K562 (cell line): ENCODE measurements around the gene GBP6. TPM values are rescaled to one million over a fixed set of nuclear protein-coding genes. Genes with fewer than 3 reads are reported as not detected.

Experiments
- ATAC-seq: fragments of 200-7000 bp; cut with Tn5 transposase; 3 replicates; pipeline ENCODE4 v1.9.1; 2020; ENCODE audit warnings: moderate library complexity
- BruUV-seq: library from RNA; stranded (reverse); fragments of 400-500 nt; replicated peaks from 2 replicates; lab custom pipeline; 2021; lab: Mats Ljungman, UMichigan
- CTCF ChIA-PET: fragments of 300-600 bp; formaldehyde crosslinking; extraction: SDS; loops from one replicate; lab custom pipeline; 2021; ENCODE audit warnings: low intra/inter-chr PET ratio; lab: Yijun Ruan, JAX
- POLR2A ChIA-PET: fragments of 300-600, 350-650 bp; sonication (Branson Sonifier 250); formaldehyde crosslinking; extraction: SDS; loops from one replicate; lab custom pipeline; 2021; ENCODE audit warnings: antibody characterized with exemption, inconsistent platforms; lab: Yijun Ruan, JAX
- DNase-seq, 4 experiments: peaks; one replicate each; pipeline versions ENCODE4 v3.0.0 to v3.0.0-alpha.2; 2011 to 2018; ENCODE audit warnings: low spot score in 3 of 4, mixed read lengths in 3 of 4; ENCODE audit errors: extremely low read depth in 1 of 4
- FAIRE-seq: peaks from 2 replicates; lab custom pipeline; 2011; peaks lifted over from hg19 to GRCh38; lab: Jason Lieb, UNC
- H2AFZ ChIP-seq: 2 replicates; pipeline ENCODE4 v1.6.0; 2011; ENCODE audit warnings: low read depth, low read length, control low read depth, inconsistent platforms
- H3K27ac ChIP-seq: fragments of 200-600 bp; 3 replicates; pipeline ENCODE4 v1.8.0; 2011; ENCODE audit warnings: low read depth, mild to moderate bottlenecking, control low read depth, inconsistent platforms, low read length, moderate library complexity, mixed read lengths; ENCODE audit errors: extremely low read depth
- H3K27me3 ChIP-seq, 2 experiments: fragments of 300-600 bp in 1 of 2; 2 replicates in 1 of 2; 3 replicates in 1 of 2; pipeline versions ENCODE4 v1.6.0 to v1.8.0; 2011; ENCODE audit warnings: inconsistent platforms in 2 of 2, low read length in 2 of 2, mild to moderate bottlenecking in 1 of 2, mixed read lengths in 1 of 2, moderate library complexity in 1 of 2; ENCODE audit not compliant: control insufficient read depth in 2 of 2, insufficient read depth in 2 of 2
- H3K36me3 ChIP-seq: fragments of 300-600 bp; 3 replicates; pipeline ENCODE4 v1.8.0; 2011; ENCODE audit warnings: mild to moderate bottlenecking, low read length, inconsistent platforms; ENCODE audit not compliant: control insufficient read depth, insufficient read depth
- H3K4me1 ChIP-seq, 2 experiments: fragments of 200-600 bp in 1 of 2; replicated peaks in 1 of 2; 2 replicates in 1 of 2; 3 replicates in 1 of 2; pipeline versions ENCODE4 v1.5.1 to v1.8.0; 2011; ENCODE audit warnings: inconsistent platforms in 2 of 2, low read length in 2 of 2, mild to moderate bottlenecking in 1 of 2, mixed read lengths in 1 of 2, moderate library complexity in 1 of 2; ENCODE audit not compliant: control insufficient read depth in 2 of 2, insufficient read depth in 2 of 2
- H3K4me2 ChIP-seq: 2 replicates; pipeline ENCODE4 v1.6.1; 2011; ENCODE audit warnings: low read length, control low read depth, inconsistent platforms, mixed read lengths; ENCODE audit not compliant: insufficient read depth
- H3K4me3 ChIP-seq: fragments of 200-600 bp; sonication (generic), shearing (Covaris generic); 2 replicates; pipeline ENCODE4 v1.5.1; 2016; ENCODE audit warnings: control low read depth, inconsistent platforms
- H3K79me2 ChIP-seq: fragments of 200-600 bp; 3 replicates; pipeline ENCODE4 v1.8.0; 2011; ENCODE audit warnings: low read length, inconsistent platforms; ENCODE audit not compliant: control insufficient read depth, insufficient read depth
- H3K9ac ChIP-seq, 2 experiments: 2 replicates each; pipeline versions ENCODE4 v1.6.0 to v1.6.1; 2011; ENCODE audit warnings: low read depth in 2 of 2, low read length in 2 of 2, control low read depth in 1 of 2, inconsistent platforms in 1 of 2, mild to moderate bottlenecking in 1 of 2, mixed read lengths in 1 of 2; ENCODE audit not compliant: insufficient read depth in 1 of 2
- H3K9me1 ChIP-seq: one replicate; pipeline ENCODE4 v1.6.0; 2011; ENCODE audit warnings: inconsistent platforms, mild to moderate bottlenecking, low read length, moderate library complexity; ENCODE audit not compliant: control insufficient read depth, insufficient read depth
- H3K9me3 ChIP-seq: replicated peaks from 2 replicates; pipeline ENCODE4 v1.5.1; 2011; ENCODE audit warnings: low read depth, low read length, inconsistent platforms; ENCODE audit not compliant: control insufficient read depth, insufficient read depth
- H4K20me1 ChIP-seq: replicated peaks from 2 replicates; pipeline ENCODE4 v1.6.1; 2011; ENCODE audit warnings: low read length, inconsistent platforms, mixed read lengths; ENCODE audit not compliant: control insufficient read depth, insufficient read depth
- BDP1 ChIP-seq: IDR thresholded peaks from 3 replicates; pipeline ENCODE4 v1.6.1; 2011; ENCODE audit not compliant: insufficient read length, insufficient read depth
- CBX2 ChIP-seq: fragments of 200-600 bp; sonication (generic); IDR thresholded peaks from one replicate; pipeline ENCODE4 v1.6.1; 2012; ENCODE audit warnings: mild to moderate bottlenecking, low read length, inconsistent platforms; ENCODE audit not compliant: insufficient read depth, poor library complexity, severe bottlenecking
- CTBP1 ChIP-seq: fragments of 450-650 bp; IDR thresholded peaks from 2 replicates; pipeline ENCODE4 v1.6.1; 2016; ENCODE audit warnings: borderline replicate concordance
- ELF1 ChIP-seq: fragments of 200-800 bp; sonication (Bioruptor generic); IDR thresholded peaks from 2 replicates; pipeline ENCODE4 v1.6.1; 2016; ENCODE audit warnings: missing genetic modification characterization, missing compliant biosample characterization
- HDGF ChIP-seq: fragments of 450-650 bp; IDR thresholded peaks from 2 replicates; pipeline ENCODE4 v1.6.1; 2016
- NFXL1 ChIP-seq: fragments of 450-650 bp; formaldehyde crosslinking; IDR thresholded peaks from 2 replicates; pipeline ENCODE4 v1.4.0; 2021; ENCODE audit warnings: mild to moderate bottlenecking
- NR4A1 ChIP-seq, 2 experiments: fragments of 250-450 bp in 1 of 2; fragments of 450-650 bp in 1 of 2; sonication (Bioruptor Pico) in 1 of 2; IDR thresholded peaks; 2 replicates each; pipeline versions ENCODE4 v1.4.0 to v1.6.1; 2016 to 2020; ENCODE audit warnings: mild to moderate bottlenecking in 2 of 2, missing compliant biosample characterization in 1 of 2, missing genetic modification characterization in 1 of 2, moderate library complexity in 1 of 2
- PHF20 ChIP-seq: fragments of 450-650 bp; IDR thresholded peaks from 2 replicates; pipeline ENCODE4 v1.6.1; 2018; ENCODE audit not compliant: partially characterized antibody
- PYGO2 ChIP-seq: fragments of 450-650 bp; IDR thresholded peaks from 2 replicates; pipeline ENCODE4 v1.6.1; 2016; ENCODE audit warnings: mild to moderate bottlenecking, missing genetic modification characterization, moderate library complexity, missing compliant biosample characterization
- RAD21 ChIP-seq, 2 experiments: fragments of 250-450 bp in 1 of 2; fragments of 450-650 bp in 1 of 2; sonication (Bioruptor Pico) in 1 of 2; formaldehyde crosslinking in 1 of 2; IDR thresholded peaks in 1 of 2; conservative IDR thresholded peaks in 1 of 2; 2 replicates each; pipeline versions ENCODE4 v1.4.0 to v1.8.0; 2020 to 2022; ENCODE audit warnings: mild to moderate bottlenecking in 2 of 2, moderate library complexity in 1 of 2
- RBM17 ChIP-seq: fragments of 200-400 bp; formaldehyde crosslinking; IDR thresholded peaks from 2 replicates; pipeline ENCODE4 v1.6.1; 2017; ENCODE audit warnings: low read depth, mild to moderate bottlenecking, low read length, borderline replicate concordance
- SAP30 ChIP-seq: fragments of 200-600 bp; sonication (generic); IDR thresholded peaks from 2 replicates; pipeline ENCODE4 v1.6.1; 2012; ENCODE audit warnings: borderline replicate concordance, low read depth, mild to moderate bottlenecking, moderate library complexity, low read length, control low read depth, inconsistent platforms; ENCODE audit not compliant: insufficient read depth, poor library complexity, severe bottlenecking
- SIN3A ChIP-seq, 2 experiments: fragments of 150-350 bp in 1 of 2; IDR thresholded peaks; 2 replicates each; pipeline ENCODE4 v1.6.1; 2011 to 2016; ENCODE audit warnings: borderline replicate concordance in 2 of 2, low read depth in 2 of 2, low read length in 2 of 2, mild to moderate bottlenecking in 2 of 2, moderate library complexity in 2 of 2; ENCODE audit not compliant: control insufficient read depth in 1 of 2
- SMAD1 ChIP-seq: fragments of 150-350 bp; IDR thresholded peaks from 2 replicates; pipeline ENCODE4 v1.6.1; 2014; ENCODE audit warnings: low read length, low read depth; ENCODE audit not compliant: partially characterized antibody
- TEAD1 ChIP-seq, 2 experiments: fragments of 450-650 bp in 1 of 2; sonication (generic) in 1 of 2; formaldehyde crosslinking; IDR thresholded peaks; 2 replicates each; pipeline versions ENCODE4 v1.4.0 to v1.8.0; 2020 to 2022; ENCODE audit warnings: mild to moderate bottlenecking in 2 of 2, missing genetic modification reagents in 1 of 2
- ZNF311 ChIP-seq: fragments of 250-450 bp; sonication (Bioruptor Pico); IDR thresholded peaks from 2 replicates; pipeline ENCODE4 v1.4.0; 2020; ENCODE audit warnings: mild to moderate bottlenecking, moderate library complexity
- ZNF408 ChIP-seq: fragments of 250-450 bp; sonication (Bioruptor Pico); IDR thresholded peaks from 2 replicates; pipeline ENCODE4 v1.4.0; 2020; ENCODE audit warnings: low read depth, mild to moderate bottlenecking, moderate library complexity
- ZNF79 ChIP-seq: fragments of 250-450 bp; sonication (Bioruptor Pico); IDR thresholded peaks from 2 replicates; pipeline ENCODE4 v1.4.0; 2020; ENCODE audit warnings: low read depth, mild to moderate bottlenecking, moderate library complexity
- WGBS: fragments of 100-300 bp; shearing (Covaris generic); methylation state at CpG from one replicate; pipeline ENCODE4 v1.1.6; 2016; ENCODE audit warnings: low coverage, mixed read lengths; ENCODE audit not compliant: insufficient coverage; ENCODE audit errors: missing lambda C conversion rate; 5-methylcytosine and 5-hydroxymethylcytosine counted together
- in situ Hi-C: fragments of 300-500 bp; cut with MboI; formaldehyde crosslinking; loops from 4 replicates; pipeline ENCODE4 v1.15.0; 2018; ENCODE audit warnings: inconsistent platforms, mixed read lengths
- intact Hi-C: fragments of 100-400 bp; cut with micrococcal nuclease; formaldehyde crosslinking; loops from 2 replicates; pipeline ENCODE4 v1.14.2; 2022
- polyA plus RNA-seq, 8 experiments: library from polyadenylated mRNA; depleted of rRNA in 4 of 8; stranded (reverse) in 5 of 8; unstranded in 3 of 8; fragments of >200 nt; fragmentation: Nextera tagmentation in 2 of 8; fragmentation: Illumina TruSeq in 1 of 8; extraction: Ambion mirVana in 2 of 8; extraction: Trizol in 1 of 8; gene quantifications; 2 replicates each; pipeline versions ENCODE4 v1.2.1 to v1.2.3, GENCODE V29; 2011 to 2014; ENCODE audit warnings: inconsistent platforms in 1 of 8, missing spikeins in 1 of 8
- total RNA-seq, 7 experiments: library from RNA; depleted of rRNA in 6 of 7; stranded (reverse); fragments of >200 nt in 6 of 7; fragmentation: Illumina TruSeq in 2 of 7; extraction: Trizol in 2 of 7; gene quantifications; 2 replicates each; pipeline versions ENCODE4 v1.2.1 to v1.2.3, GENCODE V29; 2011 to 2021; ENCODE audit warnings: low replicate concordance in 1 of 7

The GBP6 gene
- total and polyA plus RNA-seq, 9 of the 15 experiments (the other 6 are each of a cell fraction or from before 2014, with no cell fraction given), result not detected

GRCh38 chr1:89337903-89338302 lies 26.0 kb upstream of the GBP6 start:
- no peak for TF ChIP-seq HDGF
- no peak for TF ChIP-seq ZNF311 (CRISPR knock-in tag)
- no peak for TF ChIP-seq NFXL1 (CRISPR knock-in tag)
- TF ChIP-seq SAP30, result no peak
- TF ChIP-seq ELF1 (tag), result no peak
- no peak for TF ChIP-seq NR4A1 (CRISPR knock-in tag; IDR thresholded peaks at IDR 0.05)
- TF ChIP-seq NR4A1 (tag; IDR thresholded peaks at IDR 0.05), result no peak
- no peak for FAIRE-seq
- Histone ChIP-seq H3K9me3 (no peaks in the 10 kb centered on the region), H3K79me2 (no peaks in the 10 kb centered on the region), H3K4me3 (no peak overlapping the region), H3K9me1 (no peaks in the 10 kb centered on the region), H3K27me3 (peaks cover 0 to 2% of the 10 kb centered on the region in 2 experiments; a peak in 1 of 5 replicates), H3K9ac (no peak overlapping the region), H4K20me1 (no peaks in the 10 kb centered on the region), H3K27ac (no peak overlapping the region), H3K4me2 (no peak overlapping the region), H3K4me1 (no peaks in the 10 kb centered on the region), H3K36me3 (no peaks in the 10 kb centered on the region), H2AFZ (no peak overlapping the region)
- CTCF ChIA-PET, result no interaction called here
- ATAC-seq, result no peak
- no TSS peak for BruUV-seq
- in situ Hi-C loops, result no loop called here
- intact Hi-C loops, result no loop called here
- no peak for DNase-seq
- 0% methylated on average over 4 of the region's 4 CpGs for WGBS
- POLR2A ChIA-PET, result no interaction called here

DNA sequence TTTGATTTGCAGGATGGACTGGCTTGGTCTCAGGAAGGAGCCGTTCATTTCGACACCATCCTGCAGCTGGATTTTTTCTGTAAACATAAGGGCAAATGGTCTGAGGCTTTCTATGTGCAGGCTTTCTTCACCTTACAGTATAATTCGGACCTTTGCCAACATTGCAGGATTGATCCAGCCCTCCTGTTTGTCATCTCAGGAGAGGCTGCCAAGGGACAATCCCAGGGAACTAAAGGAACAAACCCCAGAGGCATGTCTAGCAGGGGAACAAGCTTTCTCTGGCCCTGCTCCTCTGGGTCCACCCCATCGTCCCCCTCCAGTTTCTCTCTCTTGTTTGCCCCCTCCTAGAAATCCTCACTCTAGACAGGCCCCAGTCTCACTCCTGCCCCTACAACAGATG lies 24.8 kb upstream of the GBP6 start:
- FAIRE-seq (no peak), ATAC-seq (no peak), DNase-seq (no peak)
- in situ Hi-C loops, result no loop called here
- no peaks in the 10 kb centered on the region for H3K9me3 ChIP-seq
- no peak overlapping the region for H3K4me3 ChIP-seq
- H3K4me2 ChIP-seq, result no peak overlapping the region
- no peaks in the 10 kb centered on the region for H3K9me1 ChIP-seq
- H3K27ac ChIP-seq, result no peak overlapping the region
- no peaks in the 10 kb centered on the region for H3K79me2 ChIP-seq
- no peak overlapping the region for H3K9ac ChIP-seq
- POLR2A ChIA-PET, result interaction anchor here (0.8 kb wide), 1 partner anchor 270 kb away, joined by 4 read pairs; no protein-coding TSS in a partner anchor
- no peaks in the 10 kb centered on the region for H3K4me1 ChIP-seq
- intact Hi-C loops, result no loop called here
- no TSS peak for BruUV-seq
- CTCF ChIA-PET, result no interaction called here
- 0% methylated on average over 4 of the region's 4 CpGs for WGBS
- no peaks in the 10 kb centered on the region for H3K36me3 ChIP-seq
- no peaks in the 10 kb centered on the region for H4K20me1 ChIP-seq
- H3K27me3 ChIP-seq, result peaks cover 0 to 2% of the 10 kb centered on the region in 2 experiments; a peak in 1 of 5 replicates
- no peak overlapping the region for H2AFZ ChIP-seq
- TF ChIP-seq RAD21 (CRISPR knock-in tag; conservative IDR thresholded peaks at IDR 0.05 in 1 of 2, IDR thresholded peaks at IDR 0.05 in 1 of 2) (no peak), CTBP1 (no peak), TEAD1 (CRISPR knock-in tag; IDR thresholded peaks at IDR 0.05) (no peak), SIN3A (IDR thresholded peaks at IDR 0.05; ENCODE audit: borderline replicate concordance in 2 of 2, control insufficient read depth in 1 of 2, low read depth in 2 of 2, low read length in 2 of 2) (no peak), ZNF79 (CRISPR knock-in tag) (no peak), RBM17 (no peak), PYGO2 (tag) (no peak), SMAD1 (no peak), CBX2 (no peak), PHF20 (no peak), BDP1 (no peak), ZNF408 (CRISPR knock-in tag) (no peak)
